Measurements from ENCODE around the gene SBK3.

The SBK3 gene

DNA sequence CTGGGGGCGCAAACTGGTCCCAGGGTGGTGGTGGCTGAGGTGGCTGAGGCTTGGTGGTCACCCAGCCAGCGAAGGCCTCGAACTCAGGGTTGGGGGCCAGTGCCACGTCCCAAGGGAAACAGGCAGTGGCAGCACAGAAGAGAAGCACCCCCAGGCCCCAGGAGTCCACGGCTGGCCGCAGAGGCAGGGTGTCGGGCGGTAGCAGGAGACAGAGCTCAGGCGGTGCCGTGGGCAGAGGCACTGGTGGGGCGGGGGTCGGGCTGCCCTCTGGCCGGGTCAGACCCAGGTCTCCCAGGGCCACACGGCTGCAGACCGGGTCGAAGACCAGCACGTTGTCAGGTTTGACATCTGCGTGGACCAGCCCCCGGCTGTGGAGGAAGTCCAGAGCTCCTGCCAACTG, 4.3 kb downstream of the SBK3 start:
- TF ChIP-seq ESRRG (CRISPR knock-in tag; IDR thresholded peaks at IDR 0.05): no peak
- TF ChIP-seq RARB (CRISPR knock-in tag; IDR thresholded peaks at IDR 0.05): no peak
- TF ChIP-seq, protein P1, sequence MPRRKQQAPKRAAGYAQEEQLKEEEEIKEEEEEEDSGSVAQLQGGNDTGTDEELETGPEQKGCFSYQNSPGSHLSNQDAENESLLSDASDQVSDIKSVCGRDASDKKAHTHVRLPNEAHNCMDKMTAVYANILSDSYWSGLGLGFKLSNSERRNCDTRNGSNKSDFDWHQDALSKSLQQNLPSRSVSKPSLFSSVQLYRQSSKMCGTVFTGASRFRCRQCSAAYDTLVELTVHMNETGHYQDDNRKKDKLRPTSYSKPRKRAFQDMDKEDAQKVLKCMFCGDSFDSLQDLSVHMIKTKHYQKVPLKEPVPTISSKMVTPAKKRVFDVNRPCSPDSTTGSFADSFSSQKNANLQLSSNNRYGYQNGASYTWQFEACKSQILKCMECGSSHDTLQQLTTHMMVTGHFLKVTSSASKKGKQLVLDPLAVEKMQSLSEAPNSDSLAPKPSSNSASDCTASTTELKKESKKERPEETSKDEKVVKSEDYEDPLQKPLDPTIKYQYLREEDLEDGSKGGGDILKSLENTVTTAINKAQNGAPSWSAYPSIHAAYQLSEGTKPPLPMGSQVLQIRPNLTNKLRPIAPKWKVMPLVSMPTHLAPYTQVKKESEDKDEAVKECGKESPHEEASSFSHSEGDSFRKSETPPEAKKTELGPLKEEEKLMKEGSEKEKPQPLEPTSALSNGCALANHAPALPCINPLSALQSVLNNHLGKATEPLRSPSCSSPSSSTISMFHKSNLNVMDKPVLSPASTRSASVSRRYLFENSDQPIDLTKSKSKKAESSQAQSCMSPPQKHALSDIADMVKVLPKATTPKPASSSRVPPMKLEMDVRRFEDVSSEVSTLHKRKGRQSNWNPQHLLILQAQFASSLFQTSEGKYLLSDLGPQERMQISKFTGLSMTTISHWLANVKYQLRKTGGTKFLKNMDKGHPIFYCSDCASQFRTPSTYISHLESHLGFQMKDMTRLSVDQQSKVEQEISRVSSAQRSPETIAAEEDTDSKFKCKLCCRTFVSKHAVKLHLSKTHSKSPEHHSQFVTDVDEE (CRISPR knock-in tag; IDR thresholded peaks at IDR 0.05): no peak
- TF ChIP-seq ZFP30 (CRISPR knock-in tag; IDR thresholded peaks at IDR 0.05): no peak
- no peak for TF ChIP-seq SNAI2 (CRISPR knock-in tag; IDR thresholded peaks at IDR 0.05)
- TF ChIP-seq ZNF8 (CRISPR knock-in tag; IDR thresholded peaks at IDR 0.05): no peak
- no peak for TF ChIP-seq GLIS3 (CRISPR knock-in tag; IDR thresholded peaks at IDR 0.05)
- no peak for TF ChIP-seq ARNTL (CRISPR knock-in tag; IDR thresholded peaks at IDR 0.05; ENCODE audit: borderline replicate concordance, low read depth)
- TF ChIP-seq OSR1 (CRISPR knock-in tag; IDR thresholded peaks at IDR 0.05): no peak
- TF ChIP-seq ISL1 (CRISPR knock-in tag; IDR thresholded peaks at IDR 0.05): no peak
- no peak for TF ChIP-seq TOX (CRISPR knock-in tag; IDR thresholded peaks at IDR 0.05; ENCODE audit: borderline replicate concordance)
- TF ChIP-seq ZNF70 (CRISPR knock-in tag; IDR thresholded peaks at IDR 0.05): no peak
- TF ChIP-seq, protein P2, sequence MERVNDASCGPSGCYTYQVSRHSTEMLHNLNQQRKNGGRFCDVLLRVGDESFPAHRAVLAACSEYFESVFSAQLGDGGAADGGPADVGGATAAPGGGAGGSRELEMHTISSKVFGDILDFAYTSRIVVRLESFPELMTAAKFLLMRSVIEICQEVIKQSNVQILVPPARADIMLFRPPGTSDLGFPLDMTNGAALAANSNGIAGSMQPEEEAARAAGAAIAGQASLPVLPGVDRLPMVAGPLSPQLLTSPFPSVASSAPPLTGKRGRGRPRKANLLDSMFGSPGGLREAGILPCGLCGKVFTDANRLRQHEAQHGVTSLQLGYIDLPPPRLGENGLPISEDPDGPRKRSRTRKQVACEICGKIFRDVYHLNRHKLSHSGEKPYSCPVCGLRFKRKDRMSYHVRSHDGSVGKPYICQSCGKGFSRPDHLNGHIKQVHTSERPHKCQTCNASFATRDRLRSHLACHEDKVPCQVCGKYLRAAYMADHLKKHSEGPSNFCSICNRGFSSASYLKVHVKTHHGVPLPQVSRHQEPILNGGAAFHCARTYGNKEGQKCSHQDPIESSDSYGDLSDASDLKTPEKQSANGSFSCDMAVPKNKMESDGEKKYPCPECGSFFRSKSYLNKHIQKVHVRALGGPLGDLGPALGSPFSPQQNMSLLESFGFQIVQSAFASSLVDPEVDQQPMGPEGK (CRISPR knock-in tag; IDR thresholded peaks at IDR 0.05; ENCODE audit: borderline replicate concordance): no peak
- no peak for TF ChIP-seq ZNF565 (CRISPR knock-in tag; conservative IDR thresholded peaks at IDR 0.05; ENCODE audit: low read depth)
- TF ChIP-seq ZC3H10 (CRISPR knock-in tag; IDR thresholded peaks at IDR 0.05): no peak
- TF ChIP-seq, protein P3, sequence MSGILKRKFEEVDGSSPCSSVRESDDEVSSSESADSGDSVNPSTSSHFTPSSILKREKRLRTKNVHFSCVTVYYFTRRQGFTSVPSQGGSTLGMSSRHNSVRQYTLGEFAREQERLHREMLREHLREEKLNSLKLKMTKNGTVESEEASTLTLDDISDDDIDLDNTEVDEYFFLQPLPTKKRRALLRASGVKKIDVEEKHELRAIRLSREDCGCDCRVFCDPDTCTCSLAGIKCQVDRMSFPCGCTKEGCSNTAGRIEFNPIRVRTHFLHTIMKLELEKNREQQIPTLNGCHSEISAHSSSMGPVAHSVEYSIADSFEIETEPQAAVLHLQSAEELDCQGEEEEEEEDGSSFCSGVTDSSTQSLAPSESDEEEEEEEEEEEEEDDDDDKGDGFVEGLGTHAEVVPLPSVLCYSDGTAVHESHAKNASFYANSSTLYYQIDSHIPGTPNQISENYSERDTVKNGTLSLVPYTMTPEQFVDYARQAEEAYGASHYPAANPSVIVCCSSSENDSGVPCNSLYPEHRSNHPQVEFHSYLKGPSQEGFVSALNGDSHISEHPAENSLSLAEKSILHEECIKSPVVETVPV (CRISPR knock-in tag; IDR thresholded peaks at IDR 0.05): no peak
- ATAC-seq: no peak

DNA sequence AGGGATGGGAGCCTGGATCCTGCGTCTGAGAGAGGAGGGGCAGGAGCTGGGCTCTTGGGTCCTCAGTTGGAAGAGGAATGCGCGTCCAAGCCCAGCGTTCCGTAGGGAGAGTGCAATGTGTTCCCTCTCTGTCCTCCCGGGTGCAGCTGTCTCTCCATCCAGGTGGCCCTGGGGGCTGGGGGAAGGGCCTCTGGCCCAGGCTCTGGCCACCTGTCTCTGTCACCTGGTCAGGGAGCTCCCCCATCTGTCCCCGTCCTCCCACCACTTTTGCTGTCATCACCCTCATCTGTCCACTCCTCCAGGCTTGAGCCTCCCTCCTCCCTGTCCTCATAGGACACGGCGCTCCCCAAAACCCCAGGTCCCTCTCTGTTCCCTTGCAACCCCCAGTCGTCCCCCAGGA, 4.7 kb downstream of the SBK3 start:
- no peak for TF ChIP-seq ZNF8 (CRISPR knock-in tag; IDR thresholded peaks at IDR 0.05)
- no peak for TF ChIP-seq CSDC2 (CRISPR knock-in tag; IDR thresholded peaks at IDR 0.05)
- TF ChIP-seq ZNF565 (CRISPR knock-in tag; conservative IDR thresholded peaks at IDR 0.05; ENCODE audit: low read depth): no peak
- TF ChIP-seq PPARA (CRISPR knock-in tag; IDR thresholded peaks at IDR 0.05; ENCODE audit: borderline replicate concordance): no peak
- no peak for ATAC-seq

DNA sequence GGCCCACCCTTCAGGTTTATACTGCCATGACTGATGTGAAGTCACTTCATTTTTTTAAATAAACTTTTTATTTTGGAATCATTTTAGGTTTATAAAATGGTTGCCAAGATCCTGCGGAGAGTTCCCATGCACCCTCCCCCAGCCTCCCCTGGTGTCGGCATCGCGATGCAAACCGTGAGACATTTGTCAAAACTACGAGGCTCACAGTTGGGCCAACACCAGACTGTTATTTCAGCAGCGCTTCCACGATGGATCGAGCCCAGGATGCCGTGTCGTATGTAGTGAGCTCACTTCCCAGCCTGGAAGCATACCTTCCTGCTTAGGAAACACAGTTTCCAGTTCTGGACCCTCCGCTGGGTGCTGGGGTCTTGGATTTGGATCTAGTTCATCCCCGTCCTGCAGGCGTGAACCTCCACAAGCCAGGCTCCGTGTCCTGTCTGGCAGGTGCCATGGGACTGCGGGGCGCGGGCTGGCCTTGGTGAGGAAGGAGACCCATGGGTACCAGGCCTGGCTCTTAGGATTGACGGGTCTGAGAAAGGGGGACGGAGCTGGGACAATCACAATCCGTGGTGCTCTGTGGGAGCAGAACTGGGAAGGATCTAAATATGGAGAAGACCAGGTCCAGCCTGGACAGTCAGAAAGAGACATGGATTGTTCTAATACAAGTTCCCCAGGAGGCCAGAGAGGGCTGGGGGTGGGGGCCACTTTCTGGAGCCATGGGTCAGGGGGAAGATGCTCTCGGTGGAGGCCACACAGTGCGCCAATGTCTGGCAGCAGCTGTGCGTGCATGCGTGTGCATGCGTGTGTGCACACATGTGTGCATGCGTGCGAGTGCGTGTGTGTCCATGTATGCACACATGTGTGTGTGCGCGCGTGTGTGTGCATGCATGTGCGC, 6.0 kb downstream of the SBK3 start:
- no peak for ATAC-seq
- TF ChIP-seq SNAI2 (CRISPR knock-in tag; IDR thresholded peaks at IDR 0.05) (no peak), ZNF70 (CRISPR knock-in tag; IDR thresholded peaks at IDR 0.05) (no peak), ARNTL (CRISPR knock-in tag; IDR thresholded peaks at IDR 0.05; ENCODE audit: borderline replicate concordance, low read depth) (no peak), CSDC2 (CRISPR knock-in tag; IDR thresholded peaks at IDR 0.05) (no peak), TCF4 (CRISPR knock-in tag; IDR thresholded peaks at IDR 0.05; ENCODE audit: borderline replicate concordance) (no peak), ZFP30 (CRISPR knock-in tag; IDR thresholded peaks at IDR 0.05) (no peak), ZFP3 (CRISPR knock-in tag; IDR thresholded peaks at IDR 0.05) (no peak), PPARA (CRISPR knock-in tag; IDR thresholded peaks at IDR 0.05; ENCODE audit: borderline replicate concordance) (no peak)
- TF ChIP-seq, protein P3 (CRISPR knock-in tag; IDR thresholded peaks at IDR 0.05): no peak
- TF ChIP-seq, protein P1 (CRISPR knock-in tag; IDR thresholded peaks at IDR 0.05): no peak

Data from SK-N-SH treated with all-trans-retinoic acid at 6 μM for 48 hours (cell line).